Breast epithelium (tissue), 4 donors: Measurements from ENCODE around the gene ANKRD63. TPM values are rescaled to one million over a fixed set of nuclear protein-coding genes. Genes with fewer than 3 reads are reported as not detected.

Experiments
- DNase-seq, 2 donors: peaks; one replicate each; pipeline ENCODE4 v3.0.0-alpha.2; 2019; ENCODE audit warnings: low spot score in 2 of 2
- H3K27ac ChIP-seq, 2 donors: fragments of 200-600 bp; sonication (generic) in 1 of 2; one replicate each; pipeline ENCODE4 v1.5.1; 2016 to 2019; ENCODE audit warnings: mild to moderate bottlenecking in 1 of 2
- H3K27me3 ChIP-seq, 2 donors: fragments of 200-600 bp; sonication (generic) in 1 of 2; one replicate each; pipeline versions ENCODE4 v1.5.1 to v1.6.0; 2017 to 2019; ENCODE audit warnings: control low read depth in 1 of 2, mild to moderate bottlenecking in 1 of 2
- H3K36me3 ChIP-seq: fragments of 200-600 bp; one replicate; pipeline ENCODE4 v1.5.1; 2019
- H3K4me1 ChIP-seq, 2 donors: fragments of 200-600 bp; sonication (generic); one replicate each; pipeline ENCODE4 v1.5.1; 2016 to 2019; ENCODE audit warnings: control low read depth in 1 of 2
- H3K4me3 ChIP-seq, 3 donors: fragments of 200-600 bp; sonication (generic); 1 replicate in 2 of 3; 2 replicates in 1 of 3; pipeline ENCODE4 v1.5.1; 2016 to 2019; ENCODE audit warnings: mild to moderate bottlenecking in 3 of 3, moderate library complexity in 2 of 3
- H3K9me3 ChIP-seq, 2 donors: fragments of 200-600 bp; sonication (generic) in 1 of 2; one replicate each; pipeline ENCODE4 v1.5.1; 2016 to 2019; ENCODE audit warnings: control low read depth in 1 of 2
- CTCF ChIP-seq, 3 donors: fragments of 450-650 bp; IDR thresholded peaks; one replicate each; pipeline ENCODE4 v1.5.1; 2016 to 2017; ENCODE audit warnings: antibody characterized with exemption in 3 of 3, mild to moderate bottlenecking in 3 of 3, moderate library complexity in 3 of 3
- POLR2A ChIP-seq: fragments of 450-650 bp; IDR thresholded peaks from one replicate; pipeline ENCODE4 v1.6.1; 2016; ENCODE audit warnings: antibody characterized with exemption, mild to moderate bottlenecking, moderate library complexity
- POLR2AphosphoS5 ChIP-seq, 3 donors: sonication (generic); formaldehyde crosslinking; IDR thresholded peaks; one replicate each; pipeline ENCODE4 v1.6.1; 2017; ENCODE audit warnings: antibody characterized with exemption in 3 of 3
- intact Hi-C: fragments of 100-400 bp; cut with DNase I; formaldehyde crosslinking; loops from one replicate; pipeline ENCODE4 v1.15.1; 2023; ENCODE audit warnings: low total_unique reads
- total RNA-seq, 3 donors: library from RNA; depleted of rRNA; stranded (reverse); fragments of >200 nt; gene quantifications; one replicate each; pipeline ENCODE4 v1.1.0, GENCODE V29; 2016

Gene ANKRD63
- total RNA-seq, 3 donors from 2014 or later: not detected

- Histone ChIP-seq H3K9me3 (no peaks in the 10 kb centered on the region), H3K36me3 (no peaks in the 10 kb centered on the region), H3K27ac (no peak overlapping the region), H3K4me1 (peaks cover 0 to 3% of the 10 kb centered on the region in 2 donors), H3K4me3 (peak overlapping the region in 2 of 3 donors; percentile 48 to 71), H3K27me3 (no peaks in the 10 kb centered on the region)
- intact Hi-C loops: no loop called here
- TF ChIP-seq CTCF (IDR thresholded peaks at IDR 0.05) (no peak), POLR2A (no peak), POLR2AphosphoS5 (IDR thresholded peaks at IDR 0.05) (no peak)
- DNase-seq: no peak
Measured at GRCh38 chr15:40290545-40290917, 7.7 kb upstream of the ANKRD63 start.

- intact Hi-C loops: no loop called here
- peaks cover 0 to 3% of the 10 kb centered on the region in 2 donors for H3K4me1 ChIP-seq
- H3K27ac ChIP-seq: no peak overlapping the region
- DNase-seq: no peak
- no peaks in the 10 kb centered on the region for H3K36me3 ChIP-seq
- H3K4me3 ChIP-seq: no peak overlapping the region
- no peak for TF ChIP-seq POLR2AphosphoS5 (IDR thresholded peaks at IDR 0.05)
- no peak for TF ChIP-seq POLR2A
- no peak for TF ChIP-seq CTCF (IDR thresholded peaks at IDR 0.05)
- no peaks in the 10 kb centered on the region for H3K9me3 ChIP-seq
- no peaks in the 10 kb centered on the region for H3K27me3 ChIP-seq
Measured at GRCh38 chr15:40289140-40289775, 6.4 kb upstream of the ANKRD63 start.

GRCh38 chr15:40287968-40288367 lies 5.1 kb upstream of the ANKRD63 start:
- H3K36me3 ChIP-seq: no peaks in the 10 kb centered on the region
- no peak overlapping the region for H3K4me3 ChIP-seq
- intact Hi-C loops: no loop called here
- DNase-seq: no peak
- peaks cover 0 to 5% of the 10 kb centered on the region in 2 donors for H3K4me1 ChIP-seq
- peaks cover 6 to 8% of the 10 kb centered on the region in 2 donors for H3K27me3 ChIP-seq
- no peak for TF ChIP-seq POLR2A
- TF ChIP-seq POLR2AphosphoS5 (IDR thresholded peaks at IDR 0.05): no peak
- TF ChIP-seq CTCF (IDR thresholded peaks at IDR 0.05): no peak
- no peaks in the 10 kb centered on the region for H3K9me3 ChIP-seq
- H3K27ac ChIP-seq: no peak overlapping the region

- Histone ChIP-seq H3K27ac (no peak overlapping the region), H3K27me3 (peaks cover 9 to 12% of the 10 kb centered on the region in 2 donors), H3K9me3 (no peaks in the 10 kb centered on the region), H3K36me3 (no peaks in the 10 kb centered on the region), H3K4me3 (no peak overlapping the region), H3K4me1 (peaks cover 0 to 9% of the 10 kb centered on the region in 2 donors)
- DNase-seq: no peak
- no peak for TF ChIP-seq CTCF (IDR thresholded peaks at IDR 0.05)
- no peak for TF ChIP-seq POLR2AphosphoS5 (IDR thresholded peaks at IDR 0.05)
- no peak for TF ChIP-seq POLR2A
- intact Hi-C loops: no loop called here
Measured at GRCh38 chr15:40287505-40287904, 4.6 kb upstream of the ANKRD63 start.

GRCh38 chr15:40286794-40287193 lies 3.9 kb upstream of the ANKRD63 start:
- H3K36me3 ChIP-seq: no peaks in the 10 kb centered on the region
- no peak for DNase-seq
- H3K27me3 ChIP-seq: peaks cover 11 to 19% of the 10 kb centered on the region in 2 donors
- no peak overlapping the region for H3K27ac ChIP-seq
- no peaks in the 10 kb centered on the region for H3K9me3 ChIP-seq
- TF ChIP-seq CTCF (IDR thresholded peaks at IDR 0.05) (no peak), POLR2A (no peak), POLR2AphosphoS5 (IDR thresholded peaks at IDR 0.05) (no peak)
- H3K4me1 ChIP-seq: peaks cover 0 to 16% of the 10 kb centered on the region in 2 donors
- intact Hi-C loops: no loop called here
- no peak overlapping the region for H3K4me3 ChIP-seq
